H1 (cell line): ENCODE data around the gene SRSF8. TPM values are rescaled to one million over a fixed set of nuclear protein-coding genes. Genes with fewer than 3 reads are reported as not detected.

Experiments
- CTCF ChIA-PET: fragments of 300-600 bp; sonication (Branson Sonifier 250); formaldehyde crosslinking; loops from one replicate; lab custom pipeline; 2021; ENCODE audit not compliant: partially characterized antibody; lab: Charles Lee
- POLR2A ChIA-PET: fragments of 300-600 bp; sonication (Branson Sonifier 250); formaldehyde crosslinking; loops from one replicate; lab custom pipeline; 2021; ENCODE audit warnings: inconsistent platforms; ENCODE audit not compliant: partially characterized antibody; lab: Charles Lee
- DNase-seq, 2 experiments: peaks; one replicate each; pipeline versions ENCODE4 v3.0.0 to v3.0.0-alpha.2; 2010 to 2022; ENCODE audit warnings: low spot score in 2 of 2, low read depth in 1 of 2, mixed read lengths in 1 of 2
- FAIRE-seq: peaks from 2 replicates; lab custom pipeline; 2011; peaks lifted over from hg19 to GRCh38; lab: Jason Lieb, UNC
- H2AFZ ChIP-seq: 2 replicates; pipeline ENCODE4 v1.8.1; 2012; ENCODE audit warnings: low read length, inconsistent platforms
- H2AK5ac ChIP-seq: 2 replicates; pipeline ENCODE4 v1.6.1; 2013; ENCODE audit warnings: low read depth, low read length
- H2BK120ac ChIP-seq: replicated peaks from 2 replicates; pipeline ENCODE3; 2013; ENCODE audit warnings: low read depth, low read length, inconsistent platforms
- H2BK12ac ChIP-seq: 2 replicates; pipeline ENCODE4 v1.6.1; 2013; ENCODE audit warnings: low read depth, low read length
- H2BK15ac ChIP-seq: 2 replicates; pipeline ENCODE4 v1.6.1; 2013; ENCODE audit warnings: low read length
- H2BK20ac ChIP-seq: 2 replicates; pipeline ENCODE4 v1.6.1; 2013; ENCODE audit warnings: low read length
- H2BK5ac ChIP-seq: 2 replicates; pipeline ENCODE4 v1.6.1; 2013; ENCODE audit warnings: low read depth, low read length
- H3K14ac ChIP-seq: 2 replicates; pipeline ENCODE4 v1.6.1; 2013; ENCODE audit warnings: inconsistent platforms; ENCODE audit not compliant: insufficient read length
- H3K18ac ChIP-seq: 2 replicates; pipeline ENCODE4 v1.6.1; 2013; ENCODE audit warnings: low read length; ENCODE audit errors: extremely low read depth
- H3K23ac ChIP-seq: 2 replicates; pipeline ENCODE4 v1.6.1; 2013; ENCODE audit warnings: inconsistent platforms; ENCODE audit not compliant: insufficient read length
- H3K23me2 ChIP-seq: 2 replicates; pipeline ENCODE4 v1.6.1; 2013; ENCODE audit warnings: low read depth, low read length
- H3K27ac ChIP-seq: 2 replicates; pipeline ENCODE4 v1.6.1; 2011; ENCODE audit warnings: low read depth, low read length, inconsistent platforms
- H3K27me3 ChIP-seq, 4 experiments: replicated peaks in 1 of 4; 1 replicate in 1 of 4; 2 replicates in 3 of 4; pipeline versions ENCODE4 v1.6.1 to v1.8.1; 2011 to 2013; ENCODE audit warnings: low read length in 3 of 4, mild to moderate bottlenecking in 3 of 4, inconsistent platforms in 2 of 4, mixed read lengths in 2 of 4, moderate library complexity in 1 of 4; ENCODE audit not compliant: control insufficient read depth in 3 of 4, insufficient read depth in 3 of 4; ENCODE audit errors: extremely low read depth in 1 of 4
- H3K36me3 ChIP-seq, 4 experiments: 2 replicates each; pipeline versions ENCODE4 v1.6.1 to v1.8.1; 2011 to 2013; ENCODE audit warnings: mild to moderate bottlenecking in 4 of 4, low read length in 3 of 4, moderate library complexity in 2 of 4, control low read depth in 1 of 4, inconsistent platforms in 1 of 4; ENCODE audit not compliant: insufficient read depth in 4 of 4, control insufficient read depth in 2 of 4
- H3K4ac ChIP-seq: replicated peaks from 2 replicates; pipeline ENCODE3; 2013; ENCODE audit warnings: low read length, low read depth, mixed read lengths, inconsistent platforms; ENCODE audit not compliant: insufficient read length
- H3K4me1 ChIP-seq, 4 experiments: replicated peaks in 1 of 4; 1 replicate in 1 of 4; 2 replicates in 3 of 4; pipeline versions ENCODE4 v1.6.1 to v1.8.1; 2011 to 2013; ENCODE audit warnings: low read length in 3 of 4, inconsistent platforms in 2 of 4, mixed read lengths in 1 of 4; ENCODE audit not compliant: insufficient read depth in 4 of 4, control insufficient read depth in 3 of 4
- H3K4me2 ChIP-seq, 2 experiments: 2 replicates each; pipeline versions ENCODE4 v1.6.1 to v1.8.1; 2011 to 2013; ENCODE audit warnings: low read depth in 2 of 2, low read length in 2 of 2, control low read depth in 1 of 2, inconsistent platforms in 1 of 2, mild to moderate bottlenecking in 1 of 2; ENCODE audit not compliant: insufficient read depth in 1 of 2
- H3K4me3 ChIP-seq, 4 experiments: fragments of 200-600, 300-600 bp in 1 of 4; sonication (generic), shearing (Covaris generic), sonication (Bioruptor Twin) in 1 of 4; 2 replicates each; pipeline versions ENCODE4 v1.5.1 to v1.8.1; 2011 to 2016; ENCODE audit warnings: low read length in 4 of 4, low read depth in 3 of 4, control low read depth in 2 of 4, inconsistent platforms in 2 of 4, mild to moderate bottlenecking in 2 of 4, mixed read lengths in 1 of 4, moderate library complexity in 1 of 4; ENCODE audit not compliant: insufficient read depth in 2 of 4; ENCODE audit errors: extremely low read depth in 1 of 4
- H3K56ac ChIP-seq: replicated peaks from 2 replicates; pipeline ENCODE3; 2013; ENCODE audit warnings: low read depth, mild to moderate bottlenecking, mixed read lengths, low read length, inconsistent platforms; ENCODE audit not compliant: insufficient read length
- H3K79me1 ChIP-seq: 2 replicates; pipeline ENCODE4 v1.6.1; 2013; ENCODE audit warnings: low read depth, low read length, control low read depth
- H3K79me2 ChIP-seq, 2 experiments: 2 replicates each; pipeline versions ENCODE4 v1.6.1 to v1.8.1; 2012 to 2013; ENCODE audit warnings: low read length in 2 of 2, mild to moderate bottlenecking in 2 of 2, inconsistent platforms in 1 of 2; ENCODE audit not compliant: insufficient read depth in 2 of 2, control insufficient read depth in 1 of 2
- H3K9ac ChIP-seq, 4 experiments: replicated peaks in 1 of 4; 1 replicate in 1 of 4; 2 replicates in 3 of 4; pipeline versions ENCODE4 v1.6.1 to v1.8.1; 2011 to 2013; ENCODE audit warnings: low read depth in 3 of 4, low read length in 3 of 4, control low read depth in 2 of 4, mild to moderate bottlenecking in 2 of 4, moderate library complexity in 2 of 4, inconsistent platforms in 1 of 4; ENCODE audit errors: extremely low read depth in 1 of 4
- H3K9me3 ChIP-seq, 2 experiments: 2 replicates each; pipeline versions ENCODE4 v1.6.1 to v1.8.1; 2012 to 2013; ENCODE audit warnings: mild to moderate bottlenecking in 2 of 2, moderate library complexity in 2 of 2, control low read depth in 1 of 2, inconsistent platforms in 1 of 2, low read depth in 1 of 2, low read length in 1 of 2, mixed read lengths in 1 of 2; ENCODE audit not compliant: insufficient read depth in 2 of 2
- H4K20me1 ChIP-seq, 2 experiments: replicated peaks in 1 of 2; 2 replicates each; pipeline versions ENCODE3 to v1.8.1; 2011 to 2013; ENCODE audit warnings: inconsistent platforms in 2 of 2, low read length in 2 of 2, mild to moderate bottlenecking in 1 of 2; ENCODE audit not compliant: insufficient read depth in 2 of 2, control insufficient read depth in 1 of 2
- H4K5ac ChIP-seq: 2 replicates; pipeline ENCODE4 v1.6.1; 2013; ENCODE audit warnings: low read length, low read depth, mixed read lengths, inconsistent platforms; ENCODE audit not compliant: insufficient read length
- H4K8ac ChIP-seq: 2 replicates; pipeline ENCODE4 v1.8.0; 2013; ENCODE audit warnings: mild to moderate bottlenecking, moderate library complexity, low read length, inconsistent platforms; ENCODE audit not compliant: insufficient read depth; ENCODE audit errors: extremely low read depth
- H4K91ac ChIP-seq: replicated peaks from 2 replicates; pipeline ENCODE3; 2013; ENCODE audit warnings: low read length, mixed read lengths, inconsistent platforms; ENCODE audit not compliant: insufficient read length
- ATF2 ChIP-seq: IDR thresholded peaks from 2 replicates; pipeline ENCODE4 v1.6.1; 2012; ENCODE audit warnings: low read length, inconsistent platforms
- WGBS, 2 experiments: shearing (Covaris generic) in 1 of 2; methylation state at CpG; one replicate each; pipeline versions ENCODE4 v1.1.6 to v1.1.7; 2013 to 2015; ENCODE audit warnings: low lambda C conversion rate in 2 of 2, mixed read lengths in 2 of 2, inconsistent platforms in 1 of 2, low coverage in 1 of 2, missing lambda C conversion rate in 1 of 2; ENCODE audit not compliant: insufficient replicate concordance in 2 of 2, insufficient coverage in 1 of 2, insufficient read length in 1 of 2; ENCODE audit errors: extremely low coverage in 1 of 2, missing lambda C conversion rate in 1 of 2; 5-methylcytosine and 5-hydroxymethylcytosine counted together
- polyA plus RNA-seq, 7 experiments: library from polyadenylated mRNA; depleted of rRNA in 3 of 7; stranded (reverse) in 5 of 7; unstranded in 2 of 7; fragments of >200 nt in 5 of 7; fragments of 200-250 nt in 2 of 7; gene quantifications; 1 replicate in 5 of 7; 2 replicates in 1 of 7; 4 replicates in 1 of 7; pipeline versions ENCODE4 v1.2.1 to v1.2.3, GENCODE V29; 2011 to 2013; ENCODE audit warnings: missing spikeins in 2 of 7, mixed read lengths in 2 of 7
- total RNA-seq: library from RNA; stranded (reverse); fragmentation: NEBNext Ultra II Directional; extraction: Animal tissue kit (Norgen Biotek cat#: 25700); gene quantifications from 2 replicates; pipeline ENCODE4 v1.2.1, GENCODE V29; 2021

The SRSF8 gene
- total and polyA plus RNA-seq, 2 of the 8 experiments (the other 6 are each of a cell fraction or from before 2014, with no cell fraction given), result 13.2 to 18.5 TPM

DNA sequence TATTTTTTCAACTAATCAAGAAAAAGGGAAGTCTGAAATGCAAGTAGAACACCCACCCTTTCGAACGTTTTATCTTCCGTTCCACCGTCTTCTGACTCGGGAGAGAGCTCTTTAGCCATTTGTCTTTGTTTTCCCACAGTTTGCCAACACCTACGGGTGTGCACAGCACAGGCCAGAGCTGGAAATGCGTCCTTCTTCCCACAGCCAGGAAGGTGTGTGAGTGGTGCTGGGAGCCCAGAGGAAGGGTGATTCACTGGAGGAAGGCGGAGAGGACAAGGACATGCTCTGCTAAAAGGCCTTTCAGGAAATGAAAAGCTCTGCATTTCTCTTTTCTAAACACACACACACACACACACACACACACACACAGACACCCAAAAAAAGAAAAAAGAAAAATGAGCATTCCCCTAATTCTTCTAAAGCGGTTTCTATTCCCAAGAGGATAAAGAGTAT lies 41.5 kb downstream of the SRSF8 start:
- Histone ChIP-seq H4K91ac (no peak overlapping the region), H3K9ac (no peak overlapping the region), H3K79me2 (no peaks in the 10 kb centered on the region), H3K9me3 (no peaks in the 10 kb centered on the region), H3K14ac (no peak overlapping the region), H3K18ac (no peak overlapping the region; the same call in 1 of the 2 replicates), H4K8ac (no peak overlapping the region), H3K27ac (no peak overlapping the region), H3K36me3 (no peaks in the 10 kb centered on the region), H2AFZ (peak overlapping the region; percentile 62; the same call in 1 of the 2 replicates), H3K79me1 (no peaks in the 10 kb centered on the region), H3K23ac (no peak overlapping the region), H2AK5ac (no peak overlapping the region), H2BK15ac (no peak overlapping the region), H3K23me2 (no peaks in the 10 kb centered on the region), H4K20me1 (peaks cover 0 to 2% of the 10 kb centered on the region in 2 experiments), H2BK12ac (0 out of 2 replicates have a peak overlapping the region, but pooled peaks have one; percentile 60), H2BK20ac (no peak overlapping the region), H3K4me3 (no peak overlapping the region), H3K27me3 (no peaks in the 10 kb centered on the region), H4K5ac (no peak overlapping the region), H3K4me1 (peaks cover 0 to 11% (median 3%) of the 10 kb centered on the region in 4 experiments; a peak in 5 of 7 replicates), H3K4ac (no peak overlapping the region), H3K56ac (no peak overlapping the region), H2BK5ac (no peak overlapping the region), H3K4me2 (no peak overlapping the region), H2BK120ac (no peak overlapping the region)
- DNase-seq (no peak), FAIRE-seq (no peak)
- ChIA-PET POLR2A (interaction anchor here (0.9 to 1.8 kb wide), 8 partner anchors 9 to 41 kb away, joined by 3 to 6 read pairs (median 3); partner anchors contain the start of gene SRSF8), CTCF (interaction anchor here (1.1 to 13.7 kb wide), 7 partner anchors 15 to 45 kb away, joined by 4 to 127 read pairs (median 6); partner anchors contain the start of genes ENDOD1 and SRSF8)
- 86% methylated on average over 9 of the region's 9 CpGs; no CpG with 5 or more reads in 1 of the 2 experiments for WGBS, 2 experiments
- TF ChIP-seq ATF2, result no peak
